ENCODE measurements around the gene CLIP1.
"Not testable (repeated sequence)": the region's sequence is repeated elsewhere in the genome, so short reads cannot be mapped to it uniquely, and the experiment has no call there.

CLIP1 gene

GRCh38 chr12:122385171-122386016, 37.1 kb downstream of the CLIP1 start:
- no peak overlapping the region for H3K4me2 ChIP-seq
- no peak for TF ChIP-seq CTCF (conservative IDR thresholded peaks at IDR 0.05; ENCODE audit: low read depth, low read length)
- no peak overlapping the region for H3K4me3 ChIP-seq (IDR thresholded peaks at IDR 0.05; ENCODE audit: insufficient read depth, low read depth, low read length)
- H3K27ac ChIP-seq = no peak overlapping the region
- no peaks in the 10 kb centered on the region for H3K36me3 ChIP-seq (ENCODE audit: insufficient read depth)
- H3K27me3 ChIP-seq (ENCODE audit: insufficient read depth, low read depth) = no peaks in the 10 kb centered on the region
- H4K20me1 ChIP-seq (ENCODE audit: insufficient read depth) = no peaks in the 10 kb centered on the region
- no peak overlapping the region for H2AFZ ChIP-seq (ENCODE audit: low read depth)
- no peak overlapping the region for H3K9ac ChIP-seq
- H3K79me2 ChIP-seq (ENCODE audit: insufficient read depth, low read depth) = no peaks in the 10 kb centered on the region
- no peaks in the 10 kb centered on the region for H3K4me1 ChIP-seq (ENCODE audit: low read depth, poor library complexity, severe bottlenecking)

- no peaks in the 10 kb centered on the region for H3K36me3 ChIP-seq (ENCODE audit: insufficient read depth)
- no peaks in the 10 kb centered on the region for H3K27me3 ChIP-seq (ENCODE audit: insufficient read depth, low read depth)
- H4K20me1 ChIP-seq (ENCODE audit: insufficient read depth) = no peaks in the 10 kb centered on the region
- no peak for TF ChIP-seq CTCF (conservative IDR thresholded peaks at IDR 0.05; ENCODE audit: low read depth, low read length)
- no peaks in the 10 kb centered on the region for H3K79me2 ChIP-seq (ENCODE audit: insufficient read depth, low read depth)
- H3K4me3 ChIP-seq (IDR thresholded peaks at IDR 0.05; ENCODE audit: insufficient read depth, low read depth, low read length) = no peak overlapping the region
- no peak overlapping the region for H2AFZ ChIP-seq (ENCODE audit: low read depth)
- no peak overlapping the region for H3K9ac ChIP-seq
- no peaks in the 10 kb centered on the region for H3K4me1 ChIP-seq (ENCODE audit: low read depth, poor library complexity, severe bottlenecking)
- no peak overlapping the region for H3K4me2 ChIP-seq
- H3K27ac ChIP-seq = no peak overlapping the region
Observed at GRCh38 chr12:122382919-122383350, 39.5 kb downstream of the CLIP1 start.

GRCh38 chr12:122381021-122381420, 41.4 kb downstream of the CLIP1 start:
- H3K4me2 ChIP-seq = no peak overlapping the region
- H3K27me3 ChIP-seq (ENCODE audit: insufficient read depth, low read depth) = no peaks in the 10 kb centered on the region
- no peaks in the 10 kb centered on the region for H4K20me1 ChIP-seq (ENCODE audit: insufficient read depth)
- TF ChIP-seq CTCF (conservative IDR thresholded peaks at IDR 0.05; ENCODE audit: low read depth, low read length) = no peak
- H3K4me3 ChIP-seq (IDR thresholded peaks at IDR 0.05; ENCODE audit: insufficient read depth, low read depth, low read length) = no peak overlapping the region
- H2AFZ ChIP-seq (ENCODE audit: low read depth) = no peak overlapping the region
- no peak overlapping the region for H3K27ac ChIP-seq
- no peaks in the 10 kb centered on the region for H3K79me2 ChIP-seq (ENCODE audit: insufficient read depth, low read depth)
- no peak overlapping the region for H3K9ac ChIP-seq
- no peaks in the 10 kb centered on the region for H3K4me1 ChIP-seq (ENCODE audit: low read depth, poor library complexity, severe bottlenecking)
- H3K36me3 ChIP-seq (ENCODE audit: insufficient read depth) = no peaks in the 10 kb centered on the region

- not testable (repeated sequence) for H4K20me1 ChIP-seq (ENCODE audit: insufficient read depth); H2AFZ ChIP-seq (ENCODE audit: low read depth); H3K36me3 ChIP-seq (ENCODE audit: insufficient read depth); H3K9ac ChIP-seq; H3K4me3 ChIP-seq (IDR thresholded peaks at IDR 0.05; ENCODE audit: insufficient read depth, low read depth, low read length); H3K27me3 ChIP-seq (ENCODE audit: insufficient read depth, low read depth); H3K4me2 ChIP-seq; H3K4me1 ChIP-seq (ENCODE audit: low read depth, poor library complexity, severe bottlenecking); H3K27ac ChIP-seq; H3K79me2 ChIP-seq (ENCODE audit: insufficient read depth, low read depth)
Observed at GRCh38 chr12:122376751-122377150, 45.7 kb downstream of the CLIP1 start.

GRCh38 chr12:122374707-122375106, 47.8 kb downstream of the CLIP1 start:
- no peak overlapping the region for H2AFZ ChIP-seq (ENCODE audit: low read depth)
- H3K4me2 ChIP-seq = no peak overlapping the region
- H3K27ac ChIP-seq = no peak overlapping the region
- H3K4me1 ChIP-seq (ENCODE audit: low read depth, poor library complexity, severe bottlenecking) = no peaks in the 10 kb centered on the region
- no peaks in the 10 kb centered on the region for H3K27me3 ChIP-seq (ENCODE audit: insufficient read depth, low read depth)
- no peak overlapping the region for H3K9ac ChIP-seq
- no peaks in the 10 kb centered on the region for H4K20me1 ChIP-seq (ENCODE audit: insufficient read depth)
- H3K4me3 ChIP-seq (IDR thresholded peaks at IDR 0.05; ENCODE audit: insufficient read depth, low read depth, low read length) = no peak overlapping the region
- no peaks in the 10 kb centered on the region for H3K79me2 ChIP-seq (ENCODE audit: insufficient read depth, low read depth)
- no peak for TF ChIP-seq CTCF (conservative IDR thresholded peaks at IDR 0.05; ENCODE audit: low read depth, low read length)
- no peaks in the 10 kb centered on the region for H3K36me3 ChIP-seq (ENCODE audit: insufficient read depth)
